ENCODE results near the gene BANK1. TPM values are rescaled to one million over a fixed set of nuclear protein-coding genes. Genes with fewer than 3 reads are reported as not detected.
A peak's percentile ranks its signal among the peaks of the same experiment; 100 is the strongest.

BANK1 gene
- total and polyA plus RNA-seq, 2 donors (not counting 1 experiment from before 2014, with no cell fraction given): 353 to 354 TPM

DNA sequence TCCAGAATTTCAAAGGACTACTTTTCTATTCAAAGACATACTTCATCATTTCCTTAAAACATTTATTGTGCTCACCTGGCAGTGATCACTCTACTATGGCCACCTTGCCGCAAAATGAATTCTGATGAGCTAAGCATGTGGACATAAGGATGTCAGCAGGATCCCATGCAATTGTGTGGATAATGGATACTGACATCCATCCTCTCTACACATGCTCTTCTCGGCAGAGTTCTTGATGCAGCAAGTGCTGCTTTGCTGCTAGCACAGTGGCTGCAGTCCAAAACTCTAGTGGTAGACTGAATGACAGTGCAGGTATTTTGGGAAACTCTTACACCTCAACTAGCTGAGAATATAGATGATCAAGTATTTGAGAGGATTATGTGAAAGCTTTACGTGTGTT, 168.0 kb downstream of the BANK1 start:
- Histone ChIP-seq H3K9me3 (ENCODE audit: control extremely low read depth in 1 of 3, control insufficient read depth in 2 of 3, insufficient read depth in 1 of 3, low read length in 2 of 3) (no peaks in the 10 kb centered on the region), H3K79me2 (ENCODE audit: control insufficient read depth, insufficient read depth, low read length) (peaks cover 79% of the 10 kb centered on the region), H2AFZ (ENCODE audit: insufficient read depth, low read depth, low read length, poor library complexity, severe bottlenecking) (no peak overlapping the region), H3K27ac (ENCODE audit: low read length in 2 of 2) (no peak overlapping the region), H3K4me1 (ENCODE audit: control insufficient read depth in 2 of 2, insufficient read depth in 2 of 2, low read length in 2 of 2) (no peaks in the 10 kb centered on the region), H3K36me3 (replicated peaks in 1 of 2; ENCODE audit: control extremely low read depth in 1 of 2, control insufficient read depth in 1 of 2, extremely low read depth in 1 of 2, insufficient read depth in 2 of 2, low read length in 1 of 2) (peaks cover 8 to 79% of the 10 kb centered on the region in 2 experiments), H3K4me3 (ENCODE audit: control extremely low read depth in 1 of 5, extremely low read depth in 1 of 5, insufficient read depth in 1 of 5, low read depth in 2 of 5, low read length in 4 of 5) (no peak overlapping the region), H3K9ac (ENCODE audit: low read length) (no peak overlapping the region), H3K27me3 (replicated peaks in 1 of 4; ENCODE audit: control extremely low read depth in 1 of 4, control insufficient read depth in 3 of 4, insufficient read depth in 4 of 4, low read length in 3 of 4) (no peaks in the 10 kb centered on the region), H3K4me2 (replicated peaks; ENCODE audit: low read depth, low read length, poor library complexity, severe bottlenecking) (no peak overlapping the region), H4K20me1 (ENCODE audit: control insufficient read depth, insufficient read depth, low read length, poor library complexity, severe bottlenecking) (peaks cover 14% of the 10 kb centered on the region)
- H3K4me1 Mint-ChIP-seq: peaks cover 46% of the 10 kb centered on the region
- no peaks in the 10 kb centered on the region for H3K9me3 Mint-ChIP-seq (ENCODE audit: insufficient read depth)
- no CpG with 5 or more reads among the region's 3 CpGs for WGBS (ENCODE audit: insufficient coverage)
- H3K27me3 Mint-ChIP-seq: no peaks in the 10 kb centered on the region
- ChIA-PET POLR2A (no interaction called here), CTCF (interaction anchor here (0.7 kb wide), 1 partner anchor 89 kb away, joined by 4 read pairs; no protein-coding TSS in a partner anchor)
- H3K4me3 Mint-ChIP-seq: no peak overlapping the region
- TF ChIP-seq EZH2 (IDR thresholded peaks at IDR 0.05; ENCODE audit: borderline replicate concordance, insufficient read depth, low read depth, low read length, poor library complexity, severe bottlenecking): no peak
- TF ChIP-seq, protein P1, sequence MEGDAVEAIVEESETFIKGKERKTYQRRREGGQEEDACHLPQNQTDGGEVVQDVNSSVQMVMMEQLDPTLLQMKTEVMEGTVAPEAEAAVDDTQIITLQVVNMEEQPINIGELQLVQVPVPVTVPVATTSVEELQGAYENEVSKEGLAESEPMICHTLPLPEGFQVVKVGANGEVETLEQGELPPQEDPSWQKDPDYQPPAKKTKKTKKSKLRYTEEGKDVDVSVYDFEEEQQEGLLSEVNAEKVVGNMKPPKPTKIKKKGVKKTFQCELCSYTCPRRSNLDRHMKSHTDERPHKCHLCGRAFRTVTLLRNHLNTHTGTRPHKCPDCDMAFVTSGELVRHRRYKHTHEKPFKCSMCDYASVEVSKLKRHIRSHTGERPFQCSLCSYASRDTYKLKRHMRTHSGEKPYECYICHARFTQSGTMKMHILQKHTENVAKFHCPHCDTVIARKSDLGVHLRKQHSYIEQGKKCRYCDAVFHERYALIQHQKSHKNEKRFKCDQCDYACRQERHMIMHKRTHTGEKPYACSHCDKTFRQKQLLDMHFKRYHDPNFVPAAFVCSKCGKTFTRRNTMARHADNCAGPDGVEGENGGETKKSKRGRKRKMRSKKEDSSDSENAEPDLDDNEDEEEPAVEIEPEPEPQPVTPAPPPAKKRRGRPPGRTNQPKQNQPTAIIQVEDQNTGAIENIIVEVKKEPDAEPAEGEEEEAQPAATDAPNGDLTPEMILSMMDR (IDR thresholded peaks at IDR 0.05): no peak
- no peak for DNase-seq
- intact Hi-C loops (cut with micrococcal nuclease): loop anchor here (5.0 kb wide), 1 partner anchor 34 kb away; no protein-coding TSS in a partner anchor
- H3K27ac Mint-ChIP-seq: no peak overlapping the region
- no peak for ATAC-seq (ENCODE audit: low read depth)

DNA sequence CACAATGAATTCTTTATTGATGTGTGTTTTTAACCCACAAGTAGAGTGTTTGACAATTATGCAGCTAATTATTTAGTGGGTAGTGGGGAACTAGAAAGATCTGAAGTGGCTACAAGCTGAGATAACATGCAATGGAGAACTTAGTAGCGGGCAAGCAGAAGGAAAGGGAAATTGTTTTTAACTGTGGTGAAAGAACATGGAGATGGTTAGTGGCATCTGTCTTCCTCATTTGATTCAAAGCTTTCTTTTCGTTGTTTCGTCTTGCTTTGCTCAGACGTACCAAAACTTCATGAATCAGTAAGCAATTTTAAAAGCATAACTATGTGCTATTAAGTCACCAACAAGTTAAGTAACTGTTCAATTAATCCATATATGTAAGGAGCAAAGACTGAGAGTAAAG, 169.9 kb downstream of the BANK1 start:
- H3K9me3 ChIP-seq (ENCODE audit: control extremely low read depth in 1 of 3, control insufficient read depth in 2 of 3, insufficient read depth in 1 of 3, low read length in 2 of 3): no peaks in the 10 kb centered on the region
- no peak for DNase-seq

More for the DNA sequence above, 169.9 kb downstream of the BANK1 start:
- Mint-ChIP-seq H3K27ac (peak overlapping the region; percentile 47), H3K27me3 (no peaks in the 10 kb centered on the region), H3K9me3 (ENCODE audit: insufficient read depth) (no peaks in the 10 kb centered on the region), H3K4me1 (peaks cover 36% of the 10 kb centered on the region), H3K4me3 (no peak overlapping the region)
- H3K4me2 ChIP-seq (replicated peaks; ENCODE audit: low read depth, low read length, poor library complexity, severe bottlenecking): no peak overlapping the region
- TF ChIP-seq EZH2 (IDR thresholded peaks at IDR 0.05; ENCODE audit: borderline replicate concordance, insufficient read depth, low read depth, low read length, poor library complexity, severe bottlenecking): no peak
- TF ChIP-seq, protein P1 (IDR thresholded peaks at IDR 0.05): no peak
- peak overlapping the region in 1 of 2 donors; percentile 47 for H3K27ac ChIP-seq (ENCODE audit: low read length in 2 of 2)
- no peak overlapping the region for H3K9ac ChIP-seq (ENCODE audit: low read length)
- ChIA-PET POLR2A (no interaction called here), CTCF (interaction anchor here (1.2 kb wide), 1 partner anchor 18 kb away, joined by 3 read pairs; no protein-coding TSS in a partner anchor)
- no peak overlapping the region for H2AFZ ChIP-seq (ENCODE audit: insufficient read depth, low read depth, low read length, poor library complexity, severe bottlenecking)
- no peak overlapping the region for H3K4me3 ChIP-seq (ENCODE audit: control extremely low read depth in 1 of 5, extremely low read depth in 1 of 5, insufficient read depth in 1 of 5, low read depth in 2 of 5, low read length in 4 of 5)
- no peak for ATAC-seq (ENCODE audit: low read depth)
- intact Hi-C loops (cut with micrococcal nuclease): no loop called here
- peaks cover 83% of the 10 kb centered on the region for H3K79me2 ChIP-seq (ENCODE audit: control insufficient read depth, insufficient read depth, low read length)
- H3K4me1 ChIP-seq (ENCODE audit: control insufficient read depth in 2 of 2, insufficient read depth in 2 of 2, low read length in 2 of 2): peaks cover 0 to 4% of the 10 kb centered on the region in 2 donors
- WGBS (ENCODE audit: insufficient coverage): 88% methylated on average over 1 of the region's 4 CpGs
- peaks cover 11 to 70% of the 10 kb centered on the region in 2 experiments for H3K36me3 ChIP-seq (replicated peaks in 1 of 2; ENCODE audit: control extremely low read depth in 1 of 2, control insufficient read depth in 1 of 2, extremely low read depth in 1 of 2, insufficient read depth in 2 of 2, low read length in 1 of 2)
- H3K27me3 ChIP-seq (replicated peaks in 1 of 4; ENCODE audit: control extremely low read depth in 1 of 4, control insufficient read depth in 3 of 4, insufficient read depth in 4 of 4, low read length in 3 of 4): no peaks in the 10 kb centered on the region
- H4K20me1 ChIP-seq (ENCODE audit: control insufficient read depth, insufficient read depth, low read length, poor library complexity, severe bottlenecking): peaks cover 14% of the 10 kb centered on the region

All from B cell (primary cell).